Hematopoietic multipotent progenitor cell (in vitro differentiated cells): Measurements from ENCODE around the gene DPF3. TPM values are rescaled to one million over a fixed set of nuclear protein-coding genes. Genes with fewer than 3 reads are reported as not detected.

ENCODE experiments used
- DNase-seq, 3 donors: peaks; one replicate each; pipeline ENCODE4 v3.0.0-alpha.2; 2011 to 2015; ENCODE audit warnings: low read depth in 2 of 3, low spot score in 2 of 3
- total RNA-seq: library from RNA; depleted of rRNA; stranded (reverse); fragments of >200 nt; gene quantifications from one replicate; pipeline ENCODE4 v1.2.3, GENCODE V29; 2012

Gene DPF3
- total RNA-seq, 1 donor, result under 0.01 TPM

- DNase-seq, result peak; percentile 40 to 83 (median 62)
These were observed 11.1 kb upstream of the DPF3 start for GRCh38 chr14:72904840-72905561.

GRCh38 chr14:72904218-72904617 lies 10.3 kb upstream of the DPF3 start:
- DNase-seq, result no peak

- no peak for DNase-seq
These were observed 9.8 kb upstream of the DPF3 start for GRCh38 chr14:72903716-72904115.

GRCh38 chr14:72902801-72903530 lies 9.1 kb upstream of the DPF3 start:
- DNase-seq, result no peak

GRCh38 chr14:72901361-72901760 lies 7.5 kb upstream of the DPF3 start:
- no peak for DNase-seq

- DNase-seq, result no peak
These were observed 4.5 kb upstream of the DPF3 start for GRCh38 chr14:72898448-72898847.

GRCh38 chr14:72894623-72895378 lies 900 bp upstream of the DPF3 start:
- DNase-seq, result peak in 1 of 3 donors; percentile 25

GRCh38 chr14:72894323-72894622 lies 372 bp upstream of the DPF3 start:
- DNase-seq, result no peak

- peak in 1 of 3 donors; percentile 20 for DNase-seq
These were observed 844 bp downstream of the DPF3 start for GRCh38 chr14:72892879-72893635.

- peak in 1 of 3 donors; percentile 40 for DNase-seq
These were observed 1.6 kb downstream of the DPF3 start for GRCh38 chr14:72892103-72892878.

- no peak for DNase-seq
These were observed 2.2 kb downstream of the DPF3 start for GRCh38 chr14:72891666-72892102.

GRCh38 chr14:72889366-72889765 lies 4.5 kb downstream of the DPF3 start:
- no peak for DNase-seq

GRCh38 chr14:72888636-72889201 lies 5.2 kb downstream of the DPF3 start:
- DNase-seq, result no peak

GRCh38 chr14:72888192-72888591 lies 5.7 kb downstream of the DPF3 start:
- no peak for DNase-seq

GRCh38 chr14:72887514-72887913 lies 6.4 kb downstream of the DPF3 start:
- no peak for DNase-seq

GRCh38 chr14:72884386-72884785 lies 9.5 kb downstream of the DPF3 start:
- DNase-seq, result no peak

GRCh38 chr14:72883961-72884360 lies 9.9 kb downstream of the DPF3 start:
- DNase-seq, result peak in 1 of 3 donors; percentile 22

GRCh38 chr14:72883109-72883508 lies 10.8 kb downstream of the DPF3 start:
- DNase-seq, result no peak

- no peak for DNase-seq
These were observed 11.4 kb downstream of the DPF3 start for GRCh38 chr14:72882463-72882862.

GRCh38 chr14:72882047-72882446 lies 11.9 kb downstream of the DPF3 start:
- DNase-seq, result no peak
